ENCODE data around the gene EIF3I. TPM values are rescaled to one million over a fixed set of nuclear protein-coding genes. Genes with fewer than 3 reads are reported as not detected.

Gene EIF3I
- total and polyA plus RNA-seq, 2 of the 8 experiments (the other 6 are each of a cell fraction or from before 2014, with no cell fraction given) = 247 to 346 TPM

- TF ChIP-seq POLR2A (IDR thresholded peaks at IDR 0.05; ENCODE audit: control extremely low read depth in 1 of 2, low read depth in 2 of 2, low read length in 2 of 2) (no peak), CBX8 (IDR thresholded peaks at IDR 0.05; ENCODE audit: borderline replicate concordance, low read depth, low read length) (no peak), USF2 (IDR thresholded peaks at IDR 0.05; ENCODE audit: low read length) (peak; percentile 34; the same call in 1 of the 2 replicates)
Measured at GRCh38 chr1:32247983-32248889, 26.0 kb downstream of the EIF3I start (continued).
